Liver (tissue), 9 donors: ENCODE data around the gene YWHAE. TPM values are rescaled to one million over a fixed set of nuclear protein-coding genes. Genes with fewer than 3 reads are reported as not detected.

Experiments
- DNase-seq: peaks from one replicate; pipeline ENCODE4 v3.0.0-alpha.2; 2017; ENCODE audit warnings: low spot score
- H3K27ac ChIP-seq, 2 donors: one replicate each; pipeline ENCODE4 v1.7.0; 2013; ENCODE audit warnings: inconsistent platforms in 2 of 2, low read length in 2 of 2, control low read depth in 1 of 2, low read depth in 1 of 2, mild to moderate bottlenecking in 1 of 2
- H3K27me3 ChIP-seq, 4 donors: one replicate each; pipeline versions ENCODE4 v1.6.1 to v1.7.0; 2013; ENCODE audit warnings: low read length in 3 of 4, inconsistent platforms in 1 of 4, mild to moderate bottlenecking in 1 of 4, moderate library complexity in 1 of 4; ENCODE audit not compliant: control insufficient read depth in 4 of 4, insufficient read depth in 4 of 4
- H3K36me3 ChIP-seq, 4 donors: one replicate each; pipeline versions ENCODE4 v1.6.1 to v1.7.0; 2013; ENCODE audit warnings: low read length in 3 of 4, mild to moderate bottlenecking in 3 of 4, low read depth in 1 of 4, moderate library complexity in 1 of 4; ENCODE audit not compliant: control insufficient read depth in 4 of 4, insufficient read depth in 3 of 4
- H3K4me1 ChIP-seq, 4 donors: one replicate each; pipeline versions ENCODE4 v1.6.1 to v1.7.0; 2013; ENCODE audit warnings: low read length in 3 of 4, mild to moderate bottlenecking in 3 of 4, moderate library complexity in 1 of 4; ENCODE audit not compliant: control insufficient read depth in 4 of 4, insufficient read depth in 4 of 4
- H3K4me3 ChIP-seq, 3 donors: one replicate each; pipeline versions ENCODE4 v1.6.1 to v1.7.0; 2013; ENCODE audit warnings: low read length in 3 of 3, control low read depth in 1 of 3, low read depth in 1 of 3, mild to moderate bottlenecking in 1 of 3
- H3K9ac ChIP-seq, 2 donors: one replicate each; pipeline ENCODE4 v1.7.0; 2013; ENCODE audit warnings: low read length in 2 of 2, mild to moderate bottlenecking in 2 of 2, moderate library complexity in 2 of 2, control low read depth in 1 of 2, low read depth in 1 of 2
- H3K9me3 ChIP-seq, 4 donors: one replicate each; pipeline versions ENCODE4 v1.6.1 to v1.7.0; 2013; ENCODE audit warnings: low read length in 3 of 4; ENCODE audit not compliant: control insufficient read depth in 4 of 4
- ATF3 ChIP-seq: IDR thresholded peaks from 2 replicates; pipeline ENCODE4 v1.6.1; 2016; ENCODE audit warnings: antibody characterized with exemption
- CTCF ChIP-seq: fragments of 150-350 bp; IDR thresholded peaks from 2 replicates; pipeline ENCODE4 v1.5.1; 2017; ENCODE audit warnings: improper control_type of control experiment, low read depth, low read length; ENCODE audit not compliant: missing input control
- EGR1 ChIP-seq, 2 donors: IDR thresholded peaks; 2 replicates each; pipeline ENCODE4 v1.6.1; 2016 to 2018; ENCODE audit warnings: antibody characterized with exemption in 2 of 2, low read depth in 2 of 2
- FOXA1 ChIP-seq: IDR thresholded peaks from 2 replicates; pipeline ENCODE4 v1.6.1; 2016; ENCODE audit warnings: antibody characterized with exemption
- FOXA2 ChIP-seq: IDR thresholded peaks from 2 replicates; pipeline ENCODE4 v1.6.1; 2016; ENCODE audit warnings: antibody characterized with exemption
- GABPA ChIP-seq, 2 donors: IDR thresholded peaks in 1 of 2; conservative IDR thresholded peaks in 1 of 2; 2 replicates each; pipeline ENCODE4 v1.6.1; 2016; ENCODE audit warnings: antibody characterized with exemption in 2 of 2, mild to moderate bottlenecking in 1 of 2, moderate library complexity in 1 of 2
- HNF4A ChIP-seq, 2 donors: conservative IDR thresholded peaks; 2 replicates each; pipeline ENCODE4 v1.6.1; 2016; ENCODE audit warnings: antibody characterized with exemption in 2 of 2, mild to moderate bottlenecking in 2 of 2
- HNF4G ChIP-seq: IDR thresholded peaks from 2 replicates; pipeline ENCODE4 v1.6.1; 2016; ENCODE audit warnings: antibody characterized with exemption
- JUND ChIP-seq, 2 donors: IDR thresholded peaks; 2 replicates each; pipeline ENCODE4 v1.6.1; 2016; ENCODE audit warnings: antibody characterized with exemption in 2 of 2
- NR2F2 ChIP-seq: IDR thresholded peaks from 2 replicates; pipeline ENCODE4 v1.6.1; 2016; ENCODE audit warnings: antibody characterized with exemption
- RAD21 ChIP-seq, 2 donors: IDR thresholded peaks; 2 replicates each; pipeline ENCODE4 v1.6.1; 2016; ENCODE audit warnings: antibody characterized with exemption in 2 of 2, mild to moderate bottlenecking in 2 of 2
- REST ChIP-seq: IDR thresholded peaks from 2 replicates; pipeline ENCODE4 v1.6.1; 2016; ENCODE audit warnings: antibody characterized with exemption, mild to moderate bottlenecking
- RXRA ChIP-seq, 2 donors: IDR thresholded peaks; 2 replicates each; pipeline ENCODE4 v1.6.1; 2017 to 2018; ENCODE audit warnings: antibody characterized with exemption in 2 of 2, mild to moderate bottlenecking in 1 of 2
- SP1 ChIP-seq: IDR thresholded peaks from 2 replicates; pipeline ENCODE4 v1.6.1; 2018; ENCODE audit warnings: antibody characterized with exemption, mild to moderate bottlenecking
- TAF1 ChIP-seq: conservative IDR thresholded peaks from 2 replicates; pipeline ENCODE4 v1.6.1; 2016; ENCODE audit warnings: antibody characterized with exemption, mild to moderate bottlenecking
- YY1 ChIP-seq: IDR thresholded peaks from 2 replicates; pipeline ENCODE4 v1.6.1; 2016; ENCODE audit warnings: antibody characterized with exemption, mild to moderate bottlenecking
- WGBS: extraction: QIAGEN DNeasy Blood & Tissue Kit; methylation state at CpG from one replicate; pipeline ENCODE4 v1.1.7; 2013; 5-methylcytosine and 5-hydroxymethylcytosine counted together
- polyA plus RNA-seq, 2 donors: library from polyadenylated mRNA; stranded (reverse) in 1 of 2; unstranded in 1 of 2; fragments of 200-250 nt in 1 of 2; fragments of >200 nt in 1 of 2; fragmentation: Nextera tagmentation in 1 of 2; extraction: Ambion mirVana in 1 of 2; gene quantifications; one replicate each; pipeline versions ENCODE4 v1.2.1 to v1.2.3, GENCODE V29; 2013 to 2015
- total RNA-seq, 2 donors: library from RNA; depleted of rRNA; stranded (reverse); fragments of >200 nt; gene quantifications; one replicate each; pipeline ENCODE4 v1.2.3, GENCODE V29; 2014
- TF ChIP-seq, protein P1 (sequence below): IDR thresholded peaks from 2 replicates; pipeline ENCODE4 v1.6.1; 2016; ENCODE audit warnings: antibody characterized with exemption
- TF ChIP-seq, protein P2 (sequence below): IDR thresholded peaks from 2 replicates; pipeline ENCODE4 v1.6.1; 2016; ENCODE audit warnings: antibody characterized with exemption
- donor health status: healthy.
- donor health status: healthy.
- donor health status: healthy.
- donor health status: healthy.
- donor health status: healthy.

YWHAE gene
- total and polyA plus RNA-seq, 4 donors: 173 to 288 (median 202) TPM

DNA sequence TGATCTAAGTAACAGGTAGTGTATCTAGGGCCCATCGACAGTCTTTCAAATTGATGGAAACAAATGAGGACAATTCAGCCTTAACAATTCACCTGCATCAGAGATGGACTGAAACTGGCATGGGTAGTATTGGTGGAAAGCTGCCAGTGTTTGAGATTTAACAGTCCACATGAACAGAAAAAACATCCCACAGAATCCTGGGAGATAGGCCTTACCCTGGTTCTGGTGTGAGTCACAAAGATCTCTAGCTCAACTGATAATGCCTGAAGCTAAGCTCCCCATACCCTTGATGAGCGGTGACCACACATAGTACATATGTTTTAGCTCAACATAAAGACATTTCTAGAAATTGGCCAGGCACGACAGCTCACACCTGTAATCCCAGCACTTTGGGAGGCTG is 34.1 kb upstream of the YWHAE start:
- H3K9me3 ChIP-seq: no peaks in the 10 kb centered on the region
- DNase-seq: no peak
- H3K27ac ChIP-seq: no peak overlapping the region
- no peaks in the 10 kb centered on the region for H3K27me3 ChIP-seq
- 95% methylated on average over 3 of the region's 3 CpGs for WGBS
- H3K4me3 ChIP-seq: no peak overlapping the region
- H3K36me3 ChIP-seq: peaks cover 14 to 37% (median 16%) of the 10 kb centered on the region in 4 donors
- peaks cover 0 to 5% (median 2%) of the 10 kb centered on the region in 4 donors for H3K4me1 ChIP-seq
- TF ChIP-seq, protein P1, sequence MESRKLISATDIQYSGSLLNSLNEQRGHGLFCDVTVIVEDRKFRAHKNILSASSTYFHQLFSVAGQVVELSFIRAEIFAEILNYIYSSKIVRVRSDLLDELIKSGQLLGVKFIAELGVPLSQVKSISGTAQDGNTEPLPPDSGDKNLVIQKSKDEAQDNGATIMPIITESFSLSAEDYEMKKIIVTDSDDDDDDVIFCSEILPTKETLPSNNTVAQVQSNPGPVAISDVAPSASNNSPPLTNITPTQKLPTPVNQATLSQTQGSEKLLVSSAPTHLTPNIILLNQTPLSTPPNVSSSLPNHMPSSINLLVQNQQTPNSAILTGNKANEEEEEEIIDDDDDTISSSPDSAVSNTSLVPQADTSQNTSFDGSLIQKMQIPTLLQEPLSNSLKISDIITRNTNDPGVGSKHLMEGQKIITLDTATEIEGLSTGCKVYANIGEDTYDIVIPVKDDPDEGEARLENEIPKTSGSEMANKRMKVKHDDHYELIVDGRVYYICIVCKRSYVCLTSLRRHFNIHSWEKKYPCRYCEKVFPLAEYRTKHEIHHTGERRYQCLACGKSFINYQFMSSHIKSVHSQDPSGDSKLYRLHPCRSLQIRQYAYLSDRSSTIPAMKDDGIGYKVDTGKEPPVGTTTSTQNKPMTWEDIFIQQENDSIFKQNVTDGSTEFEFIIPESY: no peak
- TF ChIP-seq RXRA (IDR thresholded peaks at IDR 0.05) (no peak), YY1 (no peak), RAD21 (IDR thresholded peaks at IDR 0.05) (no peak), TAF1 (no peak), CTCF (no peak)
- H3K9ac ChIP-seq: no peak overlapping the region

DNA sequence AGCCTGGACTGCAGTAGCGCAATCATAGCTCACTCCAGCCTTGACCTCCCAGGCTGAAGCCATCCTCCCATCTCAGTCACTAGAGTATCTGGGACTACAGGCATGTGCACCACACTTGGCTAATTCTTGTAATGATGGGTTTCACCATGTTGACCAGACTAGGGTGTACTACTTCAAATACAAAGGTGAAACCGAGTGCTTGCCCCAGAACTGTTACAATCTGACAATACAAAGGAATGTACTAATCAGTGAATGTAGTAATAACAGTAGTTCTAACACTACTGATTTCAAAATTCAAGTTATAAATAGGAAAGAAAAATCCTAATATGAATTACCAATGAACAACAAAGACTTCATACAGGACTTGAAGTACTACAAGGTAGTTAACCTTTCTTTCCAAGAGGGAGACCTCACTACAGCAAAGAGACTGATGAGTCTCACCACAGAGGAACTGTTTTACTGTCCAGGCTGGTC is 31.6 kb upstream of the YWHAE start:
- Histone ChIP-seq H3K36me3 (peaks cover 11 to 32% (median 13%) of the 10 kb centered on the region in 4 donors), H3K9me3 (no peaks in the 10 kb centered on the region), H3K27ac (no peak overlapping the region), H3K4me1 (peaks cover 0 to 3% (median 0%) of the 10 kb centered on the region in 4 donors), H3K4me3 (no peak overlapping the region), H3K27me3 (no peaks in the 10 kb centered on the region), H3K9ac (no peak overlapping the region)
- TF ChIP-seq HNF4A (conservative IDR thresholded peaks at IDR 0.05): no peak
- TF ChIP-seq, protein P2, sequence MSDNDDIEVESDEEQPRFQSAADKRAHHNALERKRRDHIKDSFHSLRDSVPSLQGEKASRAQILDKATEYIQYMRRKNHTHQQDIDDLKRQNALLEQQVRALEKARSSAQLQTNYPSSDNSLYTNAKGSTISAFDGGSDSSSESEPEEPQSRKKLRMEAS: no peak
- no peak for TF ChIP-seq JUND (IDR thresholded peaks at IDR 0.05)
- no peak for TF ChIP-seq RAD21 (IDR thresholded peaks at IDR 0.05)
- TF ChIP-seq REST: no peak
- TF ChIP-seq SP1: no peak
- TF ChIP-seq, protein P1: no peak
- TF ChIP-seq FOXA2: no peak
- TF ChIP-seq HNF4G: no peak
- TF ChIP-seq CTCF: no peak
- no peak for TF ChIP-seq RXRA (IDR thresholded peaks at IDR 0.05)
- TF ChIP-seq EGR1 (IDR thresholded peaks at IDR 0.05; ENCODE audit: low read depth in 2 of 2): no peak
- no peak for TF ChIP-seq ATF3
- no peak for TF ChIP-seq TAF1
- no peak for TF ChIP-seq FOXA1
- no peak for TF ChIP-seq GABPA (IDR thresholded peaks at IDR 0.05 in 1 of 2, conservative IDR thresholded peaks at IDR 0.05 in 1 of 2)
- no peak for TF ChIP-seq NR2F2
- TF ChIP-seq YY1: no peak
- 91% methylated on average over 2 of the region's 2 CpGs for WGBS
- no peak for DNase-seq
